IMR-90 (cell line): ENCODE measurements around the gene DNAJC5G. TPM values are rescaled to one million over a fixed set of nuclear protein-coding genes. Genes with fewer than 3 reads are reported as not detected.

Source experiments
- ATAC-seq: fragments of 200-7000 bp; cut with Tn5 transposase; 2 replicates; pipeline ENCODE4 v1.9.1; 2020; ENCODE audit warnings: low read depth, mild to moderate bottlenecking, moderate library complexity
- BruUV-seq: library from RNA; stranded (reverse); fragments of 400-500 nt; replicated peaks from 2 replicates; lab custom pipeline; 2021; lab: Mats Ljungman, UMichigan
- CTCF ChIA-PET: fragments of 300-600 bp; formaldehyde crosslinking; extraction: SDS; loops from one replicate; lab custom pipeline; 2021; ENCODE audit warnings: antibody characterized with exemption; lab: Yijun Ruan, JAX
- POLR2A ChIA-PET: fragments of 300-600 bp; sonication (Branson Sonifier 250); formaldehyde crosslinking; loops from one replicate; lab custom pipeline; 2022; ENCODE audit warnings: antibody characterized with exemption; ENCODE audit not compliant: unreplicated experiment; lab: Charles Lee
- DNase-seq: peaks from one replicate; pipeline ENCODE4 v3.0.0; 2013
- H2AFZ ChIP-seq: replicated peaks from 2 replicates; pipeline ENCODE3; 2013; ENCODE audit warnings: low read length, mild to moderate bottlenecking; ENCODE audit not compliant: poor library complexity
- H2AK5ac ChIP-seq: 2 replicates; pipeline ENCODE4 v1.6.1; 2013; ENCODE audit warnings: low read depth, low read length, inconsistent platforms
- H2AK9ac ChIP-seq: replicated peaks from 2 replicates; pipeline ENCODE3; 2013; ENCODE audit warnings: mild to moderate bottlenecking, low read depth, low read length, moderate library complexity; ENCODE audit not compliant: poor library complexity
- H2BK120ac ChIP-seq: 2 replicates; pipeline ENCODE4 v1.6.1; 2013; ENCODE audit warnings: low read depth, low read length, inconsistent platforms
- H2BK15ac ChIP-seq: 3 replicates; pipeline ENCODE4 v1.6.1; 2013; ENCODE audit warnings: low read depth, low read length, inconsistent platforms
- H2BK20ac ChIP-seq: 2 replicates; pipeline ENCODE4 v1.6.1; 2013; ENCODE audit warnings: low read depth, mild to moderate bottlenecking, inconsistent platforms, low read length, moderate library complexity
- H2BK5ac ChIP-seq: 2 replicates; pipeline ENCODE4 v1.6.1; 2013; ENCODE audit warnings: mild to moderate bottlenecking, low read depth, low read length, inconsistent platforms; ENCODE audit not compliant: poor library complexity, severe bottlenecking
- H3K14ac ChIP-seq: replicated peaks from 2 replicates; pipeline ENCODE4 v1.6.1; 2013; ENCODE audit warnings: low read depth, low read length, inconsistent platforms
- H3K18ac ChIP-seq: 2 replicates; pipeline ENCODE4 v1.6.1; 2013; ENCODE audit warnings: low read depth, low read length, control low read depth
- H3K23ac ChIP-seq: 2 replicates; pipeline ENCODE4 v1.6.1; 2013; ENCODE audit warnings: low read depth, low read length, inconsistent platforms
- H3K27ac ChIP-seq: 2 replicates; pipeline ENCODE4 v1.5.1; 2013; ENCODE audit warnings: mild to moderate bottlenecking, control low read depth, low read length; ENCODE audit not compliant: insufficient read depth
- H3K27me3 ChIP-seq: 2 replicates; pipeline ENCODE4 v1.6.1; 2013; ENCODE audit warnings: low read length; ENCODE audit not compliant: control insufficient read depth, insufficient read depth
- H3K36me3 ChIP-seq: 2 replicates; pipeline ENCODE4 v1.6.1; 2013; ENCODE audit warnings: low read length, mixed read lengths; ENCODE audit not compliant: control insufficient read depth, insufficient read depth
- H3K4ac ChIP-seq: 2 replicates; pipeline ENCODE4 v1.6.1; 2013; ENCODE audit warnings: low read depth, low read length, inconsistent platforms
- H3K4me1 ChIP-seq: 2 replicates; pipeline ENCODE4 v1.6.1; 2013; ENCODE audit warnings: low read length, mixed read lengths; ENCODE audit not compliant: control insufficient read depth, insufficient read depth
- H3K4me2 ChIP-seq: 2 replicates; pipeline ENCODE4 v1.6.1; 2013; ENCODE audit warnings: low read depth, mild to moderate bottlenecking, control low read depth, low read length, moderate library complexity
- H3K4me3 ChIP-seq: 2 replicates; pipeline ENCODE4 v1.5.1; 2013; ENCODE audit warnings: low read depth, mild to moderate bottlenecking, control low read depth, low read length, moderate library complexity; ENCODE audit not compliant: insufficient read depth
- H3K56ac ChIP-seq: 2 replicates; pipeline ENCODE4 v1.6.1; 2013; ENCODE audit warnings: low read length, inconsistent platforms; ENCODE audit not compliant: insufficient read depth; ENCODE audit errors: extremely low read depth
- H3K79me1 ChIP-seq, 2 experiments: 2 replicates each; pipeline ENCODE4 v1.6.1; 2013; ENCODE audit warnings: low read length in 2 of 2, inconsistent platforms in 1 of 2, low read depth in 1 of 2
- H3K9ac ChIP-seq: 2 replicates; pipeline ENCODE4 v1.6.1; 2013; ENCODE audit warnings: low read depth, low read length, control low read depth
- H3K9me1 ChIP-seq: 2 replicates; pipeline ENCODE4 v1.6.1; 2013; ENCODE audit warnings: low read length, inconsistent platforms; ENCODE audit not compliant: insufficient read depth
- H3K9me3 ChIP-seq: 2 replicates; pipeline ENCODE4 v1.6.1; 2013; ENCODE audit warnings: low read length; ENCODE audit not compliant: control insufficient read depth, insufficient read depth
- H4K20me1 ChIP-seq: 2 replicates; pipeline ENCODE4 v1.6.1; 2013; ENCODE audit warnings: low read length, inconsistent platforms; ENCODE audit not compliant: insufficient read depth
- H4K5ac ChIP-seq: 2 replicates; pipeline ENCODE4 v1.6.1; 2013; ENCODE audit warnings: mild to moderate bottlenecking, low read depth, low read length, control low read depth
- H4K8ac ChIP-seq, 2 experiments: 2 replicates each; pipeline ENCODE4 v1.6.1; 2013; ENCODE audit warnings: low read depth in 2 of 2, low read length in 2 of 2, control low read depth in 1 of 2, inconsistent platforms in 1 of 2
- H4K91ac ChIP-seq: 2 replicates; pipeline ENCODE4 v1.6.1; 2013; ENCODE audit warnings: low read depth, low read length, inconsistent platforms; ENCODE audit not compliant: insufficient read depth
- BHLHE40 ChIP-seq: fragments of 150-350 bp; IDR thresholded peaks from 2 replicates; pipeline ENCODE4 v1.6.1; 2016; ENCODE audit warnings: mild to moderate bottlenecking, low read depth, low read length
- CEBPB ChIP-seq: IDR thresholded peaks from 2 replicates; pipeline ENCODE4 v1.6.1; 2012; ENCODE audit warnings: low read depth, low read length, improper control_type of control experiment
- FOS ChIP-seq: fragments of 150-350 bp; IDR thresholded peaks from 2 replicates; pipeline ENCODE4 v1.6.1; 2016; ENCODE audit warnings: low read depth, low read length
- MAZ ChIP-seq: IDR thresholded peaks from 2 replicates; pipeline ENCODE4 v1.6.1; 2012; ENCODE audit warnings: low read depth, mild to moderate bottlenecking, low read length, improper control_type of control experiment, moderate library complexity, borderline replicate concordance
- MXI1 ChIP-seq: IDR thresholded peaks from 2 replicates; pipeline ENCODE4 v1.6.1; 2012; ENCODE audit warnings: low read depth, mild to moderate bottlenecking, low read length, moderate library complexity, borderline replicate concordance
- NFE2L2 ChIP-seq: fragments of 150-350 bp; IDR thresholded peaks from 2 replicates; pipeline ENCODE4 v1.6.1; 2016; ENCODE audit warnings: low read depth, mild to moderate bottlenecking, low read length
- POLR2A ChIP-seq: IDR thresholded peaks from 2 replicates; pipeline ENCODE4 v1.6.1; 2012; ENCODE audit warnings: mild to moderate bottlenecking, low read depth, low read length
- RAD21 ChIP-seq: IDR thresholded peaks from 2 replicates; pipeline ENCODE4 v1.6.1; 2012; ENCODE audit warnings: low read length, improper control_type of control experiment
- RCOR1 ChIP-seq: IDR thresholded peaks from 2 replicates; pipeline ENCODE4 v1.6.1; 2012; ENCODE audit warnings: mild to moderate bottlenecking, low read length, improper control_type of control experiment; ENCODE audit not compliant: insufficient replicate concordance
- RFX5 ChIP-seq: IDR thresholded peaks from 2 replicates; pipeline ENCODE4 v1.8.0; 2012; ENCODE audit warnings: low read depth, mild to moderate bottlenecking, low read length, moderate library complexity
- SMC3 ChIP-seq: fragments of 150-350 bp; IDR thresholded peaks from 2 replicates; pipeline ENCODE4 v1.6.1; 2016; ENCODE audit warnings: low read depth, mild to moderate bottlenecking, antibody characterized with exemption, low read length, moderate library complexity
- WGBS, 2 experiments: methylation state at CpG; one replicate each; pipeline versions ENCODE4 v1.1.5 to v1.1.7; 2013; ENCODE audit warnings: missing lambda C conversion rate in 2 of 2; ENCODE audit not compliant: insufficient read length in 1 of 2; ENCODE audit errors: extremely low coverage in 2 of 2; 5-methylcytosine and 5-hydroxymethylcytosine counted together
- dilution Hi-C: fragments of 300-500 bp; cut with HindIII; formaldehyde crosslinking; loops from one replicate; pipeline ENCODE4 v1.14.3; 2018; ENCODE audit warnings: low sequenced_read_pairs; ENCODE audit not compliant: unreplicated experiment
- in situ Hi-C: fragments of 300-500 bp; cut with MboI; formaldehyde crosslinking; loops from 3 replicates; pipeline ENCODE4 v1.14.3; 2019; ENCODE audit warnings: low sequenced_read_pairs, inconsistent platforms, mixed read lengths
- intact Hi-C: fragments of 100-400 bp; cut with micrococcal nuclease; formaldehyde crosslinking; loops from 2 replicates; pipeline ENCODE4 v1.10.0; 2022
- polyA plus RNA-seq, 3 experiments: library from polyadenylated mRNA; depleted of rRNA; stranded (reverse); fragments of >200 nt; gene quantifications; 2 replicates each; pipeline ENCODE4 v1.2.3, GENCODE V29; 2012; ENCODE audit warnings: low replicate concordance in 1 of 3
- total RNA-seq: library from RNA; depleted of rRNA; stranded (reverse); fragments of >200 nt; gene quantifications from 2 replicates; pipeline ENCODE4 v1.2.3, GENCODE V29; 2012
- TF ChIP-seq, protein P1 (sequence below): conservative IDR thresholded peaks from 2 replicates; pipeline ENCODE4 v1.5.1; 2012; ENCODE audit warnings: mild to moderate bottlenecking, low read depth, low read length, improper control_type of control experiment
- TF ChIP-seq, protein P2 (sequence below): fragments of 150-350 bp; IDR thresholded peaks from 2 replicates; pipeline ENCODE4 v1.6.1; 2016; ENCODE audit warnings: low read depth, mild to moderate bottlenecking, low read length, moderate library complexity, borderline replicate concordance

The DNAJC5G gene
- total and polyA plus RNA-seq, 2 of the 4 experiments (the other 2 are of a cell fraction), result not detected

DNA sequence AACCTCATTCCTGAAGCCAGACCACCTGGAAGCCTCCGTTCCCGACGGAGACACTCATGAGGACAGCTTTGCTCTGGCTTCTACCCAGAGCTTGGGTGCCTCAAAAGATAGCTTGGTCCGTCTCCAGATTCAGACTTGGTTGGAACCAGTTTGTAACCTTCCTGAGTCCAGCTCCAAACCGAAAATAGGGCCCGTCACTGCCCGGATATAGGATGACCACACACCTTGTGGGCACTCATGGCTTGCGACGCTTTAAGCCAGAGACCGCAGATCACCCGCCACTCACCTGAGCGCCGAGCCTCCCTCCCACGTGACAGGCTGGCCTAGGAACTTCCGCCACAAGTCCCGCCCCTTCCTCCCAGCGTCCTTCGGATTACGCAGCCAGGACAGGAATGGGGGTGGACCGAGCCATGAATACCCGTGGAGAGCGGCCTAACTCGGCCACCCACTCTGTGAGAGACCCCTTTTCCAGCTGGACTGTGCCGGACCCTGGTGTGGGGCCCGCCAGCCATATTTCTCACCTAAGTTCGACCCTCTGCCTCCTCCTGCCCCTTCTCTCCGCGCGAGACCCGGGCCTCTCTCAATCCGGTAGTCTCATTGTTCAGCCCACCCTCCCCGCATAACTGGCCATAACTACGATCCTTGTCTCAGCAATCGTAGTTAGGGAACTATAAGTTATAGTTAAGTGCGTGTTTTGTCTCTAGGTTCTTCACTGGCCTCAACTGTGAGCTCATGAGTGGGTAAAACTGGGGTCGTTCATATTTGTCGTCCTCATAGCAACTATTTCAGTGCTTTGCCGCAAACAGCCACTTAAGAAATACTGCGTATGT is 47.7 kb downstream of the DNAJC5G start, which contains the start of gene MPV17:
TSS of gene MPV17 (minus strand) at position 332 of the 830 bp plus-strand sequence. CDS start 580 bp downstream, outside the sequence.
- H3K9ac ChIP-seq, result peak within 1 kb of the TSS; percentile 97
- H3K36me3 ChIP-seq, result peaks cover 14% of the 10 kb centered on the region
- 0% methylated on average over 10 of the region's 39 CpGs; no CpG with 5 or more reads in 1 of the 2 experiments for WGBS, 2 experiments
- H2BK120ac ChIP-seq, result peak within 1 kb of the TSS; percentile 58
- H3K18ac ChIP-seq, result peak within 1 kb of the TSS; percentile 60
- in situ Hi-C loops (no loop called here), dilution Hi-C loops (no loop called here), intact Hi-C loops (loop anchor here (5.0 kb wide), 1 partner anchor 34 kb away; the partner anchor contains the start of gene GTF3C2)
- H3K4me3 ChIP-seq, result peak within 1 kb of the TSS; percentile 63
- peak within 1 kb of the TSS; percentile 97 for H3K56ac ChIP-seq
- peaks cover 7% of the 10 kb centered on the region for H3K4me1 ChIP-seq
- H3K14ac ChIP-seq, result peak within 1 kb of the TSS; percentile 99
- peak within 1 kb of the TSS; percentile 91 for H4K5ac ChIP-seq
- POLR2A ChIA-PET, result no interaction called here
- peaks cover 11% of the 10 kb centered on the region; the same call in 1 of the 2 replicates for H3K9me1 ChIP-seq
- peak within 1 kb of the TSS; percentile 88 for H2BK5ac ChIP-seq
- H2AK5ac ChIP-seq, result peak within 1 kb of the TSS; percentile 95
- peak within 1 kb of the TSS; percentile 56; the same call in 1 of the 2 replicates for H2BK20ac ChIP-seq
- ATAC-seq (peak; percentile 80), DNase-seq (peak; percentile 91)
- H3K27ac ChIP-seq, result peak within 1 kb of the TSS; percentile 97
- peak within 1 kb of the TSS; percentile 57; the same call in 2 of the 3 replicates for H2BK15ac ChIP-seq
- H3K4me2 ChIP-seq, result peak within 1 kb of the TSS; percentile 95
- H2AK9ac ChIP-seq, result peak within 1 kb of the TSS; percentile 98
- no peaks in the 10 kb centered on the region for H3K9me3 ChIP-seq
- peak within 1 kb of the TSS; percentile 89 for H4K91ac ChIP-seq
- H4K8ac ChIP-seq, result peak within 1 kb of the TSS; percentile 93 to 99
- no peaks in the 10 kb centered on the region for H3K27me3 ChIP-seq
- H2AFZ ChIP-seq, result peak within 1 kb of the TSS; percentile 92
- peak within 1 kb of the TSS; percentile 97 for H3K4ac ChIP-seq
- no peaks in the 10 kb centered on the region for H4K20me1 ChIP-seq
- CTCF ChIA-PET, result no interaction called here
- TSS peak; percentile 98 for BruUV-seq
- peaks cover 22 to 44% of the 10 kb centered on the region in 2 experiments; a peak in 3 of 4 replicates for H3K79me1 ChIP-seq
- H3K23ac ChIP-seq, result peak within 1 kb of the TSS; percentile 97
- TF ChIP-seq CEBPB (peak; percentile 53; the same call in 1 of the 2 replicates), NFE2L2 (no peak), SMC3 (no peak), BHLHE40 (peak; percentile 91), RCOR1 (no peak), RAD21 (no peak), POLR2A (peak; percentile 92), FOS (no peak), MXI1 (peak; percentile 73; the same call in 1 of the 2 replicates), MAZ (no peak; the same call in 1 of the 2 replicates), RFX5 (no peak)
- TF ChIP-seq, protein P1, sequence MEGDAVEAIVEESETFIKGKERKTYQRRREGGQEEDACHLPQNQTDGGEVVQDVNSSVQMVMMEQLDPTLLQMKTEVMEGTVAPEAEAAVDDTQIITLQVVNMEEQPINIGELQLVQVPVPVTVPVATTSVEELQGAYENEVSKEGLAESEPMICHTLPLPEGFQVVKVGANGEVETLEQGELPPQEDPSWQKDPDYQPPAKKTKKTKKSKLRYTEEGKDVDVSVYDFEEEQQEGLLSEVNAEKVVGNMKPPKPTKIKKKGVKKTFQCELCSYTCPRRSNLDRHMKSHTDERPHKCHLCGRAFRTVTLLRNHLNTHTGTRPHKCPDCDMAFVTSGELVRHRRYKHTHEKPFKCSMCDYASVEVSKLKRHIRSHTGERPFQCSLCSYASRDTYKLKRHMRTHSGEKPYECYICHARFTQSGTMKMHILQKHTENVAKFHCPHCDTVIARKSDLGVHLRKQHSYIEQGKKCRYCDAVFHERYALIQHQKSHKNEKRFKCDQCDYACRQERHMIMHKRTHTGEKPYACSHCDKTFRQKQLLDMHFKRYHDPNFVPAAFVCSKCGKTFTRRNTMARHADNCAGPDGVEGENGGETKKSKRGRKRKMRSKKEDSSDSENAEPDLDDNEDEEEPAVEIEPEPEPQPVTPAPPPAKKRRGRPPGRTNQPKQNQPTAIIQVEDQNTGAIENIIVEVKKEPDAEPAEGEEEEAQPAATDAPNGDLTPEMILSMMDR, result no peak
- TF ChIP-seq, protein P2, sequence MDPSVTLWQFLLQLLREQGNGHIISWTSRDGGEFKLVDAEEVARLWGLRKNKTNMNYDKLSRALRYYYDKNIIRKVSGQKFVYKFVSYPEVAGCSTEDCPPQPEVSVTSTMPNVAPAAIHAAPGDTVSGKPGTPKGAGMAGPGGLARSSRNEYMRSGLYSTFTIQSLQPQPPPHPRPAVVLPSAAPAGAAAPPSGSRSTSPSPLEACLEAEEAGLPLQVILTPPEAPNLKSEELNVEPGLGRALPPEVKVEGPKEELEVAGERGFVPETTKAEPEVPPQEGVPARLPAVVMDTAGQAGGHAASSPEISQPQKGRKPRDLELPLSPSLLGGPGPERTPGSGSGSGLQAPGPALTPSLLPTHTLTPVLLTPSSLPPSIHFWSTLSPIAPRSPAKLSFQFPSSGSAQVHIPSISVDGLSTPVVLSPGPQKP, result no peak
